ENCODE data around the gene LTBP1.

GRCh38 chr2:33204945-33205344, 258.2 kb downstream of the LTBP1 start:
- TF ChIP-seq CTCF (IDR thresholded peaks at IDR 0.05): no peak
- TF ChIP-seq POLR2A (IDR thresholded peaks at IDR 0.05): no peak

Data from lower leg skin (tissue), 3 donors.